ENCODE results near the gene TAGLN3. TPM values are rescaled to one million over a fixed set of nuclear protein-coding genes. Genes with fewer than 3 reads are reported as not detected.

TAGLN3 gene
- total and polyA plus RNA-seq, 2 donors (not counting 3 experiments of a cell fraction or from before 2014, with no cell fraction given): not detected

GRCh38 chr3:112059497-112059896, 60.8 kb downstream of the TAGLN3 start:
- H2AFZ ChIP-seq (ENCODE audit: low read depth, low read length): no peak overlapping the region
- no peaks in the 10 kb centered on the region for H3K9me3 ChIP-seq (replicated peaks; ENCODE audit: control insufficient read depth, insufficient read depth, low read length)
- no TSS peak for BruUV-seq (replicated peaks)
- dilution Hi-C loops (cut with MboI; ENCODE audit: extremely low pct_ligation_motif_present, low sequenced_read_pairs): no loop called here
- peaks cover 7 to 11% of the 10 kb centered on the region in 2 experiments for H3K27me3 ChIP-seq (ENCODE audit: control insufficient read depth in 2 of 2, insufficient read depth in 2 of 2, low read length in 2 of 2)
- H4K20me1 ChIP-seq (replicated peaks; ENCODE audit: control insufficient read depth, extremely low read depth, insufficient read depth, low read length): no peaks in the 10 kb centered on the region
- H3K79me2 ChIP-seq (ENCODE audit: control insufficient read depth, insufficient read depth, low read length): no peaks in the 10 kb centered on the region
- no peaks in the 10 kb centered on the region for H3K9me1 ChIP-seq (replicated peaks; ENCODE audit: control insufficient read depth, extremely low read depth, insufficient read depth, low read length)
- H3K9ac ChIP-seq (replicated peaks; ENCODE audit: extremely low read depth, insufficient read depth, low read length): no peak overlapping the region
- POLR2A ChIA-PET: no interaction called here
- H3K36me3 ChIP-seq (ENCODE audit: control insufficient read depth in 2 of 2, extremely low read depth in 1 of 2, insufficient read depth in 2 of 2, low read length in 2 of 2): no peaks in the 10 kb centered on the region
- DNase-seq (ENCODE audit: low read depth, low spot score) (no peak), FAIRE-seq (no peak)
- intact Hi-C loops (cut with micrococcal nuclease): no loop called here
- no peak overlapping the region for H3K4me2 ChIP-seq (ENCODE audit: insufficient read depth, low read length)
- CTCF ChIA-PET: no interaction called here
- H3K4me1 ChIP-seq (ENCODE audit: control insufficient read depth, extremely low read depth, insufficient read depth, low read length): no peaks in the 10 kb centered on the region
- no peak overlapping the region for H3K27ac ChIP-seq (ENCODE audit: insufficient read depth, low read depth, low read length)
- no peak overlapping the region for H3K4me3 ChIP-seq (replicated peaks in 1 of 3; ENCODE audit: insufficient read depth in 1 of 3, low read depth in 1 of 3, low read length in 3 of 3)
- TF ChIP-seq MYC (IDR thresholded peaks at IDR 0.05; ENCODE audit: low read depth, low read length) (no peak), POLR2A (IDR thresholded peaks at IDR 0.05; ENCODE audit: low read depth, low read length) (no peak), FOS (IDR thresholded peaks at IDR 0.05; ENCODE audit: borderline replicate concordance, insufficient read depth, low read length) (no peak), MAX (IDR thresholded peaks at IDR 0.05; ENCODE audit: insufficient read depth, insufficient read length) (no peak), GATA2 (IDR thresholded peaks at IDR 0.05; ENCODE audit: insufficient read depth, insufficient read length, low read depth, low read length) (no peak), POLR2AphosphoS5 (IDR thresholded peaks at IDR 0.05; ENCODE audit: insufficient read depth, low read depth, low read length) (no peak), EZH2 (IDR thresholded peaks at IDR 0.05; ENCODE audit: borderline replicate concordance, low read depth, low read length, severe bottlenecking) (no peak), JUN (IDR thresholded peaks at IDR 0.05; ENCODE audit: borderline replicate concordance, insufficient read depth, insufficient read length, low read depth) (no peak), CTCF (IDR thresholded peaks at IDR 0.05; ENCODE audit: extremely low read depth in 1 of 2, insufficient read depth in 1 of 2, low read depth in 1 of 2, low read length in 2 of 2) (no peak)

Data from endothelial cell of umbilical vein (primary cell).